SK-N-SH treated with all-trans-retinoic acid at 6 μM for 48 hours (cell line): Measurements from ENCODE around the gene TFG.
A peak's percentile ranks its signal among the peaks of the same experiment; 100 is the strongest.

Source experiments
- ATAC-seq: fragments of 200-7000 bp; cut with Tn5 transposase; 3 replicates; pipeline ENCODE4 v1.9.1; 2020; ENCODE audit warnings: mild to moderate bottlenecking, moderate library complexity
- CREB5 ChIP-seq: fragments of 250-450 bp; sonication (Bioruptor Pico); IDR thresholded peaks from 2 replicates; pipeline ENCODE4 v1.5.1; 2020; ENCODE audit warnings: low read depth, mild to moderate bottlenecking, moderate library complexity
- CSDC2 ChIP-seq: fragments of 250-450 bp; sonication (Bioruptor Pico); IDR thresholded peaks from 2 replicates; pipeline ENCODE4 v1.5.0; 2020; ENCODE audit warnings: mild to moderate bottlenecking, moderate library complexity
- CSRNP3 ChIP-seq: fragments of 250-450 bp; sonication (Bioruptor Pico); IDR thresholded peaks from 2 replicates; pipeline ENCODE4 v1.5.1; 2021; ENCODE audit warnings: mild to moderate bottlenecking, moderate library complexity
- GLIS3 ChIP-seq: fragments of 250-450 bp; sonication (Bioruptor Pico); IDR thresholded peaks from 2 replicates; pipeline ENCODE4 v1.5.0; 2020; ENCODE audit warnings: mild to moderate bottlenecking, moderate library complexity
- POU6F1 ChIP-seq: fragments of 250-450 bp; sonication (Bioruptor Pico); IDR thresholded peaks from 2 replicates; pipeline ENCODE4 v1.8.0; 2021; ENCODE audit warnings: low read depth, mild to moderate bottlenecking, moderate library complexity, borderline replicate concordance
- PPARA ChIP-seq: fragments of 250-450 bp; sonication (Bioruptor Pico); IDR thresholded peaks from 2 replicates; pipeline ENCODE4 v1.5.0; 2020; ENCODE audit warnings: mild to moderate bottlenecking, borderline replicate concordance
- RARB ChIP-seq: fragments of 250-450 bp; sonication (Bioruptor Pico); IDR thresholded peaks from 2 replicates; pipeline ENCODE4 v1.8.0; 2021; ENCODE audit warnings: mild to moderate bottlenecking, moderate library complexity
- TOX ChIP-seq: fragments of 250-450 bp; sonication (Bioruptor Pico); IDR thresholded peaks from 2 replicates; pipeline ENCODE4 v1.8.0; 2021; ENCODE audit warnings: mild to moderate bottlenecking, moderate library complexity, borderline replicate concordance
- ZFP30 ChIP-seq: fragments of 450-650 bp; formaldehyde crosslinking; IDR thresholded peaks from 2 replicates; pipeline ENCODE4 v1.5.0; 2022; ENCODE audit warnings: mild to moderate bottlenecking, moderate library complexity
- ZNF565 ChIP-seq: fragments of 450-650 bp; formaldehyde crosslinking; conservative IDR thresholded peaks from 2 replicates; pipeline ENCODE4 v1.5.0; 2020; ENCODE audit warnings: low read depth, mild to moderate bottlenecking, moderate library complexity
- ZNF8 ChIP-seq: fragments of 450-650 bp; formaldehyde crosslinking; IDR thresholded peaks from 2 replicates; pipeline ENCODE4 v1.5.0; 2020; ENCODE audit warnings: mild to moderate bottlenecking, moderate library complexity

TFG gene

GRCh38 chr3:100796556-100796955 lies 87.3 kb downstream of the TFG start:
- 0 out of 3 replicates have a peak, but pooled peaks have one; percentile 30 for ATAC-seq
- TF ChIP-seq POU6F1 (CRISPR knock-in tag) (no peak), TOX (CRISPR knock-in tag) (no peak), CSRNP3 (CRISPR knock-in tag) (no peak), GLIS3 (CRISPR knock-in tag) (no peak), CREB5 (CRISPR knock-in tag) (no peak), PPARA (CRISPR knock-in tag) (no peak), ZNF565 (no peak), ZFP30 (CRISPR knock-in tag) (no peak), CSDC2 (CRISPR knock-in tag) (no peak), RARB (CRISPR knock-in tag) (no peak)

- TF ChIP-seq ZNF8 (no peak), RARB (CRISPR knock-in tag) (no peak), CREB5 (CRISPR knock-in tag) (no peak)
- TF ChIP-seq, all 23 proteins: peak for 0
- ATAC-seq, result no peak
Measured at GRCh38 chr3:100798012-100798411, 88.7 kb downstream of the TFG start.
